GM21515 (cell line): ENCODE data around the gene CHCHD10.
"Not testable (repeated sequence)": the region's sequence is repeated elsewhere in the genome, so short reads cannot be mapped to it uniquely, and the experiment has no call there.

Source experiments
- ATAC-seq: cut with Tn5 transposase; IDR thresholded peaks from one replicate; pipeline ENCODE4 v1.9.1; 2021; ENCODE audit not compliant: unreplicated experiment

The CHCHD10 gene

GRCh38 chr22:23751441-23751996 lies 16.3 kb downstream of the CHCHD10 start:
- ATAC-seq = peak; percentile 6

DNA sequence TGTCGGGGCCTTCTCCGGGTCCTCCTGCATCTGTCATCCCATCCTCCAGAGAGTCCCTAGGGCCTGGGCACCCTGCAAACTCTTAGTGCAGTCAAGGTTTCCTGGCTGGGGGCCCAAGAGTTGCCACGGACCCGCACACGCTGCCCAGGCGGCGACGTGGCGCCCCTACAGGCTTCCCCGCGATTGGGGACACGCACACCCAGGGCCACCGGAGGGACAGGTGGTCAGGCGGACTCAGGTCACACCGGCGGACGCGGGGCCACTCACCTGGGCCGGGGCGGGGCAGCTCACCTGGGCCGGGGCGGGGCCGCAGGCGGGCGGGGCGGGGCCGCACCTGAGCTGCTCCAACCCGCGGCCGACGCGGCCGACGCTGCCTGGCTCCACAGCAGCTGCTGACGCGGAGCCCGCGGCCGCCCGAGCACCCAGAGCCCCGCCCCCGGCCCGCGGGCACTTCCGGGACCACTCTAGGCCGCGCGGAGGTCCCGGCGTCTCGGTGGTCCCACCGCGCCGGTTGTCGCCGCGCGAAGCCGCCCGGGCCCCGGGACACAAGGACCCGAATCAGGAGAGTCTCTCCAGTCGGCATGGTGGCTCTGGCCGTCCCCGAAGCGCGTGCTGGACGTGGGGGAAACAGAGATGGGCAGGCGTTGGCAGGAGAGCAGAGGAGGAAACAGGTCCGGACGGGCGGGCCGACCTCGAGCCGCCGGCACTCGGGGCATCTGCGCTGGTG lies 16.9 kb downstream of the CHCHD10 start, which contains the start of gene ZNF70:
ZNF70 (minus strand) TSS at position 399 of the 727 bp plus-strand sequence. CDS start 5,972 bp downstream, outside the sequence.
- peak; percentile 70 for ATAC-seq

DNA sequence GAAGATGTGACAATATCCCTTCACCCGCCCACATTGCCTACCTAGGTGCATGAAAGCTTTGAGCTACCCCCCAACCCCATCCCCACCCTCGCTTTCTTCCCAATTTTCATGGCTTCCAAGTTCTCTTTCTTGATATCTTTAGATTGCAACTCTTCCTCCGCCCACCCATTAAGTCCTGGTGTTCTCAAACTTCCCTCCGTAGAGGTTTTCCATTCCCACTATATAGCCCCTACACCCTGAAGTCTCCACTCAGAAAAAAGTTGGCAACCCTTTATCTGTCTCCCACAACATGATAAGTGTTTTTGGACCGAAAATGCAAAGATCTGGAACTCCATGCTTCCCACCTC lies 17.4 kb downstream of the CHCHD10 start:
- ATAC-seq = no peak

- ATAC-seq = no peak
These were observed 17.9 kb downstream of the CHCHD10 start for GRCh38 chr22:23749841-23750301.

DNA sequence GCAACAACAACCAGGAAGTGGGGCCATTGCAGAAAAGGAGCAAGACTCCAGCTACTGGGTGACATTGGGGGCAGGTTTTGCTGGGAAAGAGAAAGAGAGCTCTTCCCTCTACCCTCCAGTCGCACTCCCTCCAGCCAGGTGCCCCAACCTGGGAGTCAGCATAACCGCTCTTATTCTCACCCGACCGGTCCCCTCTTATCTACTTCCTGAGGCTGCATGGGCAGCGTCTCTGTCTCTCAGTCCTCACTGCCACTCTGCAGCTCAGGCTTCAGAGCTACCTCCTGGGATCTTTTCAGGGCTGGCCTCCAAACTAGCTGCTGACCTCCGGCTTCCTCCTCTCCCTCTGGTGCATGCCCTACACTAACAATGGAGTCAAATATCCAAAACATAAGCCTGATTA lies 22.0 kb downstream of the CHCHD10 start:
- no peak for ATAC-seq

DNA sequence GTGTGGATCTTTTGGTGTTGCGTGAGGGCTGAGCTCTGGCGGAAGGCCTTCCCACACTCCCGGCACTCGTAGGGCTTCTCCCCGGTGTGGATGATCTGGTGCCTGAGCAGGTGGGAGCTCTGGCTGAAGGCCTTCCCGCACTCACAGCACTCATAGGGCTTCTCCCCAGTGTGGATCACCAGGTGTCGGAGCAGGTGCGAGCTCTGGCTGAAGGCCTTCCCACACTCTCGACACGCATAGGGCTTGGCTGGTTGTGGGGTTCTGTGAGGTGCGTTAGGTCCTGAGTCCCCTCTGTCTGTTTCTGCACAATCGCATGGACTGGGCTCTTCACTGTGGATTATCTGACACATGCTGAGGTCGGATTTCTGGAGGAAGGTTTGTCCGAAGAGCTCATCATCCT lies 23.3 kb downstream of the CHCHD10 start:
- ATAC-seq = no peak

- ATAC-seq = no peak
These were observed 23.8 kb downstream of the CHCHD10 start for GRCh38 chr22:23744001-23744400.

- ATAC-seq = no peak
These were observed 24.5 kb downstream of the CHCHD10 start for GRCh38 chr22:23743303-23743705.

- ATAC-seq = no peak
These were observed 25.1 kb downstream of the CHCHD10 start for GRCh38 chr22:23742505-23743264.

GRCh38 chr22:23737696-23738095 lies 30.1 kb downstream of the CHCHD10 start:
- no peak for ATAC-seq

- ATAC-seq = not testable (repeated sequence)
These were observed 39.7 kb downstream of the CHCHD10 start for GRCh38 chr22:23728108-23728507.

GRCh38 chr22:23722724-23723123 lies 45.0 kb downstream of the CHCHD10 start:
- ATAC-seq = no peak

- no peak for ATAC-seq
These were observed 45.6 kb downstream of the CHCHD10 start for GRCh38 chr22:23722160-23722559.

DNA sequence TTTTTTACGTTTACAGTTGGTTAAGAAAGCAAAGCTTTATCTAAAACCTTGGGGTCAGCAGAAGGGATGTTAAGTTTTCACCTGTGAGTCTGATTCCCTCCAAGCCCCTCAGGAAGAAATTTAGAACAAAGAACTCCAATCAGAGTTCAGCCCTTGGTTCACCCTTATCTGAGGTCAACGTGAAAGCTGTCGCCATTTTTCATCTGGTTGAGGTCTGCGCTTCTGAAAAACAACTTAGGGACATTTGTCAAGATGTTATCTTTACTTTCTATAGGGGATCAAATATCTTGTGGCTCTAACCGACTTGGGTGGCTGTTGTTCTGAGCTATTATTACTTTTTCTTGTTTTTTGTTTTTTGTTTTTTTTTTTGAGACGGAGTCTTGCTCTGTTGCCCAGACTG lies 46.9 kb downstream of the CHCHD10 start:
- ATAC-seq = no peak

GRCh38 chr22:23718371-23719165 lies 49.2 kb downstream of the CHCHD10 start:
- no peak for ATAC-seq

- peak; percentile 82 for ATAC-seq
These were observed 50.7 kb downstream of the CHCHD10 start for GRCh38 chr22:23716811-23717801.
